GM18505 (cell line): ENCODE data around the gene FAM13A.

ENCODE experiments used
- ATAC-seq: cut with Tn5 transposase; IDR thresholded peaks from one replicate; pipeline ENCODE4 v1.9.1; 2021; ENCODE audit not compliant: unreplicated experiment
- POLR2A ChIP-seq: IDR thresholded peaks from 4 replicates; pipeline ENCODE4 v1.6.1; 2011; ENCODE audit warnings: borderline replicate concordance; ENCODE audit not compliant: insufficient read depth, insufficient read length; ENCODE audit errors: extremely low read depth

The FAM13A gene

DNA sequence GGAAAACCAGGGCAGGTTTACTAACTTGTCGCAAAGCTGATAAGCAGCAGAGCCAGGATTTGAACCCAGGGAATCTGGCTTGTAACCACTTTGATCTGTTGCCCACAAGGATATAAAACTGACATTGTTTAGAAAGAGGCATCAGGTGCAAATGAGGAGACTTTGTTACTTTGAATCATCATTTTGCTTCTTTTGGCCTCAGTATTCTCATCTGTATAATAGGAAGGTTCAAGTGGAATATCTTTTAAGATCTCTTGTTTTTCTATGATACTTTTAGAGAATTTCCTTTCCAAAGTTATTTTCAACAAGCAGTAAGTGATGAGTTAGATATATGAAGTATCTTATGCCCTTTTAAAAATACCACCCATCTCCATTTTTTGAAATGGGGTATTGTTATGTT, 301.5 kb downstream of the FAM13A start:
- ATAC-seq, result no peak
- TF ChIP-seq POLR2A, result no peak

DNA sequence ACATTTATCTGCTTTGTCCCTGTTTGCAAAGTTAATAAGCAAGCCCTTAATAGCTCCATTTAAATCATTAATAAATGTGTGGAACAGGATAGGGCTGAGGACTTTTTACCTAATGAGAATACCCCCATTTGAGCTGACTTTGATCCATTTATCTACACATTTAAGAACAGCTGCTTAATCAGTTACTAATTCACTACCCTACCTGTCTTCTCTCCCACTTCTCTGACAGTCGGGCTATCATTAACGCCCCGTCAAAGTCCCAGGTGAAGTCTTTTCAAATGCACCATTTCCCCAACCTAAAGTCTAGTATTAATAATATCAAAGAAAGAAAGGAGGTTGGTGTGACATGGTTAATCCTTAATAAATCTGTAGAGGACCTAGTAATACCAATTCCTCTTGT, 302.2 kb downstream of the FAM13A start:
- no peak for TF ChIP-seq POLR2A
- ATAC-seq, result no peak

DNA sequence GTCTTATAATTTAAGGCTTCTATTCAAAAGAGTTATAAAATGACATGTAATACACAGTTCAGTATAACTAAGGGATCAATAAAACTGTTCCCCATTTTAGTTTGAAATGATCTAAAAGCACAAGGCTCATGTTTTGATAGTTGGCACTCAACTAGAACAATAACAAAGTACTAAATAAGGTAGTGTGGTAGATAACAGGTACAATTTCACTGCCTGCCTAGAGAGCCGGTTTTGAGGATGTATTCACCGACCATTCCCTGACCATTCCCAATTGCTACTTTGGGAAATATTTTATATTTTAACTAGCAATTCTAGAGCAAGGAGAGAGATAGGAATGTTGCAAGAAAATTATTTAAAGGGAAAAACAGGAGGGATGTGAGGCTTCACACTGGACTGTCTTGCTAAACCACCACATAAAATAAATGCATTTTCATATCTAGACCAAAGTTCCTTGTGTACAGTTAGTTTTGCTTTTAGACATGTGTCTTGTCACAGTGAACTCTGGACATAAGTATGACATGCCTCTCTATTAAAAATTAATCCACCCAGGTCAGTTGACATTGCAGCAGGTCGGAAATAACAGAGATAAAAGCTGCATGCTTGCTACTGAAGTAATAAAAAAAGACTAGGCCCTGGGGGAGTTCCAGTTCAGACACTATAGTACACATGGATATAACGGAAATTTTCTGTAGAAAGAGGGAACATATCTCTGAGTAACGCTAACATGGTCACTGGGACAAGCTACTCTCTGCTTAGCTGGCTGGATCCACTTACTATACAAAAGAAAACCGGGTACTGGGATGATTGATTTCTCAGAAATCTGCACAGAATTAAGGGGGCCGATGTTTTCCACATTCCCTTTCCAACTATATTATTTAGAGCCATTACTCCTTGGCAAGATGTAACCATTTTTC, 303.1 kb downstream of the FAM13A start:
- TF ChIP-seq POLR2A, result no peak
- no peak for ATAC-seq

DNA sequence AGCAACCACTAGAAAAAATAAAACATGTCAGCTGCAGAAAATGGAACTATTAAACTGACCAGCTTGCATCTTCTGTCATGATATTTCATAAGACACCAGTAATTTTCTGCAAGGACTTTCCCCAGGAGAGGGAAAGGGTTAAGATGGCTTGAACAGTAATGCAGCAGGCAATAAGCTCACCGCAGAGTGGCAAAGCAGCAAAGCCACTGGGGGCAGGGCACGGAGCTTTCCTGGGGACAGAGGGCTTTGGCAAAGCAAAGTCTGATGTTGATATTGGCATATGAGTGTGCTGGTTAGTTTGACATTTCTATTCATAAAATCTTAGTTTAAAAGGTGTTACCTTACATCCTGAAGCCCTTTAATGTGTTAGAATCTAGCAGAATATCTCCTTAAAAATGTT, 304.2 kb downstream of the FAM13A start:
- no peak for TF ChIP-seq POLR2A
- ATAC-seq, result no peak

DNA sequence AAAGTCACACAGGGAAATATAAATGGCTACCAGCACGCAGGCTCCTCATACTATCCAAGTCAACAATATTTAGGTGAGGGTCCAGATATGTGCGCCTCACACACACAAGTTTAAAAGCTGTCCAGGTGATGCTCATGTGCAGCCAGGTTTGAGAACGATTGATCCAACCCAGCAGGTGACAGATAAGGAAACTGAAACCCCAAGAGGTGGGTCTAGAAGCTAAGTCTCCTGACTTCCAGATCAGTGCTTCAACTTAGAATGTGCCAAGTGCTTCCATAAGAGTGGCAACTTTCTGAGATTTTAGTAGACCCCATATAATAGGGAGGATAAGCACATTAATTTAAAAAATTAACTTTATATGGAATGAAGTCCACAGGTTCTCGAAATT, 304.9 kb downstream of the FAM13A start:
- no peak for TF ChIP-seq POLR2A
- ATAC-seq, result no peak

DNA sequence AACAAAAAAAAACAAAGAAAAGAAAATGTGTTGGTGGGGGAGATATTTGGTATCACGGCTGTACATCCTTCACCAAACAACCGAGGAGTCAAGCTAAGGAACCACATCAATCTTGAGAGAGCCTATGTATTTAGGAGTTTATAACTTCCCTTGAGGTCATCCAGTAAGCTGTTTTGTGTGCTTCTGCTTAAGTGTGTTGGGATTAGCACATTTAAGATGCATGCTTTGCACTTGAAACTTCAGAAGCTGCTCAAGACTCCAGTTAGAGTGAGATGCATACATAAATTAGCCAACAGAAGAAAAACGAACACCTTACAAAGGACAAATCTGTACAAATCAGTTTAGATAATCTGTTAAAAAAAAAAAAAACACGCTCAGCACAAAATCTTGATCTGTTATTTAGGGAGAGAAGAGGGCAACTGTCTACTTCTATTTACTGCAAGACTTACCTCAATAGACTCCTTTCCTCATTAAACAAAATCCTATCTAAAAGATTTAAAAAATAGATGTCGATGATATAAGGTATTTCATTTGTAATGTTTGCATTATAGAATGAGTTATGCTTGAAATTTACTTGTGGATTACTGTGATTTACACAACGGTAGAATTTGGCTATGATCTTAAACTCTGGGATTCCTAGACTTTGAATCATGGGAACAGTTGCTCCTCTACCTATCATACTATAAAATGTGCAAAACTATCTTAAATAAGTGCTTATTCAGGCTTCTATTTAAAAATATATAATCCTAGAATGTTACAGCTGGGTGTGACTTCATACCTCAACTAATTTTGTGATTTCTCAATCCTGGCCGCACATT, 305.5 kb downstream of the FAM13A start:
- no peak for TF ChIP-seq POLR2A
- ATAC-seq, result no peak

DNA sequence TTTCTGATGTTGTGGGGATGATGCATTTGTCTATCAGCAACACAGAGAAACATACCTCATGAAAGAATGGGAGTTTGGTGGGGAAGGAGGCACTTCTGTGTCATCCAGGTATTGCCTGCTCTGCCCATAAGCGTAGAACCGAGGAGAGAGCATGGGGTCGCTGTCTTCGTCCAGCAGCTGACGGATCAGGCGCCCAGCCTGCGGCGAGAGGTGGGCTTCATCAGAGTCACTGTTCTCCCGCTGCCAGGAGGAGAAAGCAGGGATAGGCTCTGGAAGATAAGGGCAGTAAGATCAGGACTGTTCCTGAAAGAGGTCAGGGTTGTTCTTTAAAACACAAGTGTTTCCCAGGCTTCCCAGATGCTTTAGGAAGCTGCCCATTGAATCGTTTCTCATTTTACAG, 306.6 kb downstream of the FAM13A start:
- TF ChIP-seq POLR2A, result no peak

DNA sequence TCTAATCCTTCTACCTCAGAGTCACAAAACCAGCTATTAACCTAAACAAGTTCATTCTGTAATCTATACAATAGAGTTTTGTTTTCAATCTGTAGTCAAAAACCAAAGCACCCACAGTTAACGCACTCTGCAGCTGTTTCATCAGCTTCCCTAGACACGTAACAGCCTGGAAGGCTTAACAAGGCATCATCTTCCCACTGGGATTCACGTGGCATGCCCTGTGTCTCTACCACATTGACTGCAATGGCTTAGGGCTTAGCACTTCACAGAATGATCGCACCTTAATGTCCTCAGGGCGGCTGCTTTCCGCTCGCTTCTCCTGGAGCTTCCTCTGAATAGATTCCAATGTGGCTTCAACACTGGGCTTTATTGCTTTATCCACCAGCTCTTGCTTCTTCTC, 309.6 kb downstream of the FAM13A start:
- no peak for TF ChIP-seq POLR2A
- no peak for ATAC-seq

More for the DNA sequence above, 306.6 kb downstream of the FAM13A start:
- no peak for ATAC-seq

DNA sequence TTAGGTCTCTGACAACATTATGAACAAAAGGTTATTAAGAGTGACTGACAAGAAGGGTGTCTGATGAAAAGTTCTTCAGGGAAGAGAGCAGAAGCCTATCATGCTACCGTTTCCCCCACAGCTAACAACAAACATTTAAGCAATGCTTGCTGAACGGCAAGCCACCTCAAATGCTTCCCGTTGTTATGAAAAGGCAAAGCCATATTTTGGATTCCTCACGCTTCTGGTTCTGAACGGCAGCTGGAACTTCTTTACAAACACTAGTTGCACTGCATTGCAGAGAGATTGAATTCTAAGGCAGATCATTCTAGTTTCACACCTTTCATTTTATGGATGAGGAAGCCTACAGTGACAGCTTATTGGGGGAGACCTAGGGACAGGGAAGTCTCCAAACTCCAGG, 310.8 kb downstream of the FAM13A start:
- TF ChIP-seq POLR2A, result no peak
- no peak for ATAC-seq

DNA sequence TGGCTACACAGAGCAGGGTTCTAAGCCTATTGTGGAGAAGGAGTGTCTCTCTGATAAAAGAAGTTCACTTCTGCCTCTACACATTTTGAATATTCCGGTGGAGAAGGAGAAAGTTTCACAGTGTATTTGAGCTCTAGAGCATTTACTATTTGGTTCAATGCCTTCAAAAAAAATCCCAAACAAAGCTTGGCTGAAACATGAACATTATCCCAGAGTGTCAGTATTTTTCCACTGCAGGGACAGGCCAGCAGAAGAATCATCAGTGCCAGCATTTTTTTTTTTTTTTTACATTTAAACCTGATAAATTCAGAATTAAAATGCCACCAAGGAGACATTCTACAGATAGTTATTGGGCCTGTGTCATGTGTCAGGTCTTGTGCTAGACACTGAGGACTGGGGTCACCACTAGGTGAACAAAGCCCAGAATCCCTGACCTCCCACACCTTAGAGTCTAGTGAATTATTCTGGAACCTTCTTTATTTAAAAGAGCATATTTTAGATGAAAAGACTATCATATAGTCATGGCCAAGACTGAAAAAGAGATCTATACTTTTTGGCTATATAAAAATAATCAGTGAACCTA, 311.3 kb downstream of the FAM13A start:
- ATAC-seq, result no peak
- TF ChIP-seq POLR2A, result no peak

GRCh38 chr4:88745175-88745574, 311.8 kb downstream of the FAM13A start:
- ATAC-seq, result no peak
- no peak for TF ChIP-seq POLR2A

- no peak for ATAC-seq
- TF ChIP-seq POLR2A, result no peak
These were observed 312.4 kb downstream of the FAM13A start for GRCh38 chr4:88744609-88745008.

GRCh38 chr4:88743696-88744095, 313.3 kb downstream of the FAM13A start:
- no peak for ATAC-seq
- TF ChIP-seq POLR2A, result no peak
